Stimulated activated CD4-positive, alpha-beta T cell treated with anti-CD3 and anti-CD28 coated beads, Interleukin-1b, Interleukin-23, amount 100 ng/mL, for 24 hours (primary cell): ENCODE measurements around the gene AGL.
"Not testable (repeated sequence)": the region's sequence is repeated elsewhere in the genome, so short reads cannot be mapped to it uniquely, and the experiment has no call there.

Experiments used
- DNase-seq, 4 experiments: peaks; one replicate each; pipeline ENCODE4 v3.0.0-alpha.2; 2020; ENCODE audit warnings: low read depth in 4 of 4, low spot score in 1 of 4

Gene AGL

GRCh38 chr1:99850459-99851291 is 514 bp downstream of the AGL start:
- no peak for DNase-seq

- no peak for DNase-seq
Observed at GRCh38 chr1:99851850-99852454, 1.8 kb downstream of the AGL start.

GRCh38 chr1:99852648-99853047 is 2.5 kb downstream of the AGL start:
- no peak for DNase-seq

GRCh38 chr1:99855914-99856450 is 5.8 kb downstream of the AGL start:
- DNase-seq = no peak

GRCh38 chr1:99857041-99857440 is 6.9 kb downstream of the AGL start:
- DNase-seq = not testable (repeated sequence)

- DNase-seq = no peak
Observed at GRCh38 chr1:99858286-99858685, 8.1 kb downstream of the AGL start.

GRCh38 chr1:99858881-99859280 is 8.7 kb downstream of the AGL start:
- DNase-seq = no peak

GRCh38 chr1:99860703-99861102 is 10.5 kb downstream of the AGL start:
- no peak for DNase-seq

GRCh38 chr1:99867682-99868081 is 17.5 kb downstream of the AGL start:
- no peak for DNase-seq

- DNase-seq = no peak
Observed at GRCh38 chr1:99869304-99869703, 19.1 kb downstream of the AGL start.

- DNase-seq = no peak
Observed at GRCh38 chr1:99869723-99870122, 19.6 kb downstream of the AGL start.

- DNase-seq = no peak
Observed at GRCh38 chr1:99872063-99872462, 21.9 kb downstream of the AGL start.

- no peak for DNase-seq
Observed at GRCh38 chr1:99877568-99877967, 27.4 kb downstream of the AGL start.

- no peak for DNase-seq
Observed at GRCh38 chr1:99886179-99886578, 36.0 kb downstream of the AGL start.

- no peak for DNase-seq
Observed at GRCh38 chr1:99886841-99887240, 36.7 kb downstream of the AGL start.

- DNase-seq = no peak
Observed at GRCh38 chr1:99887890-99888289, 37.7 kb downstream of the AGL start.

GRCh38 chr1:99891997-99892396 is 41.8 kb downstream of the AGL start:
- DNase-seq = no peak

- DNase-seq = not testable (repeated sequence)
Observed at GRCh38 chr1:99903278-99903677, 53.1 kb downstream of the AGL start.

GRCh38 chr1:99906535-99906934 is 56.4 kb downstream of the AGL start:
- no peak for DNase-seq

- DNase-seq = no peak
Observed at GRCh38 chr1:99917214-99917613, 67.1 kb downstream of the AGL start.

GRCh38 chr1:99919220-99919619 is 69.1 kb downstream of the AGL start:
- DNase-seq = no peak

GRCh38 chr1:99934801-99935200 is 84.6 kb downstream of the AGL start:
- DNase-seq = no peak

GRCh38 chr1:99935534-99935933 is 85.4 kb downstream of the AGL start:
- no peak for DNase-seq
